Measurements from ENCODE around the gene RHOJ. TPM values are rescaled to one million over a fixed set of nuclear protein-coding genes. Genes with fewer than 3 reads are reported as not detected.

The RHOJ gene
- total and polyA plus RNA-seq, 2 donors (not counting 3 experiments of a cell fraction or from before 2014, with no cell fraction given) = 191 to 486 TPM

DNA sequence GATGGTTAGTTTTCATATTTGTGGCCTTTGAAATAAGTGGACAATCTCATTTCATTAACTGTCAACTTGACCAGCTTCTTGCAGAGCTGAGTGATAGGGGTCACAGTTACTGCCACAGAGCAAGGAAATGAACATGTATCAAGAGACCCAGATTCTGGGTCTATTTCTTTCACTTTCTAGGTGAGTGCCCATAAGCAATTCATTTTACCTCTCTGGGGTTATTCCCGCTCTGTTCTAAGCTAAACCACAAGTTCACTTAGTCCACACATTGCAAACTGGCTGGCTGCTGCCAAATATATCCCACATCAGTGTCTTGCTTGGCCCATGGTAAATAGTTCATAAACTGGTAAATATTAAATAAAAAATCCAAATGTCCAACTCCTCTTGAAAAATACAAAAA is 84.6 kb downstream of the RHOJ start:
- intact Hi-C loops (cut with micrococcal nuclease) (no loop called here), dilution Hi-C loops (cut with MboI; ENCODE audit: extremely low pct_ligation_motif_present, low sequenced_read_pairs) (no loop called here)
- no TSS peak for BruUV-seq (replicated peaks)
- no peak overlapping the region for H3K4me3 ChIP-seq (replicated peaks in 1 of 3; ENCODE audit: insufficient read depth in 1 of 3, low read depth in 1 of 3, low read length in 3 of 3)
- DNase-seq (ENCODE audit: low read depth, low spot score) = no peak
- H3K4me2 ChIP-seq (ENCODE audit: insufficient read depth, low read length) = no peak overlapping the region
- FAIRE-seq = no peak
- H3K4me1 ChIP-seq (ENCODE audit: control insufficient read depth, extremely low read depth, insufficient read depth, low read length) = no peaks in the 10 kb centered on the region
- no peak overlapping the region for H3K9ac ChIP-seq (replicated peaks; ENCODE audit: extremely low read depth, insufficient read depth, low read length)
- no peaks in the 10 kb centered on the region for H4K20me1 ChIP-seq (replicated peaks; ENCODE audit: control insufficient read depth, extremely low read depth, insufficient read depth, low read length)
- H3K27ac ChIP-seq (ENCODE audit: insufficient read depth, low read depth, low read length) = no peak overlapping the region
- TF ChIP-seq POLR2A (IDR thresholded peaks at IDR 0.05; ENCODE audit: low read depth, low read length) = no peak
- TF ChIP-seq, protein P1, sequence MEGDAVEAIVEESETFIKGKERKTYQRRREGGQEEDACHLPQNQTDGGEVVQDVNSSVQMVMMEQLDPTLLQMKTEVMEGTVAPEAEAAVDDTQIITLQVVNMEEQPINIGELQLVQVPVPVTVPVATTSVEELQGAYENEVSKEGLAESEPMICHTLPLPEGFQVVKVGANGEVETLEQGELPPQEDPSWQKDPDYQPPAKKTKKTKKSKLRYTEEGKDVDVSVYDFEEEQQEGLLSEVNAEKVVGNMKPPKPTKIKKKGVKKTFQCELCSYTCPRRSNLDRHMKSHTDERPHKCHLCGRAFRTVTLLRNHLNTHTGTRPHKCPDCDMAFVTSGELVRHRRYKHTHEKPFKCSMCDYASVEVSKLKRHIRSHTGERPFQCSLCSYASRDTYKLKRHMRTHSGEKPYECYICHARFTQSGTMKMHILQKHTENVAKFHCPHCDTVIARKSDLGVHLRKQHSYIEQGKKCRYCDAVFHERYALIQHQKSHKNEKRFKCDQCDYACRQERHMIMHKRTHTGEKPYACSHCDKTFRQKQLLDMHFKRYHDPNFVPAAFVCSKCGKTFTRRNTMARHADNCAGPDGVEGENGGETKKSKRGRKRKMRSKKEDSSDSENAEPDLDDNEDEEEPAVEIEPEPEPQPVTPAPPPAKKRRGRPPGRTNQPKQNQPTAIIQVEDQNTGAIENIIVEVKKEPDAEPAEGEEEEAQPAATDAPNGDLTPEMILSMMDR (IDR thresholded peaks at IDR 0.05; ENCODE audit: extremely low read depth in 1 of 2, insufficient read depth in 1 of 2, low read depth in 1 of 2, low read length in 2 of 2) = no peak
- TF ChIP-seq MYC (IDR thresholded peaks at IDR 0.05; ENCODE audit: low read depth, low read length) = no peak
- no peak for TF ChIP-seq FOS (IDR thresholded peaks at IDR 0.05; ENCODE audit: borderline replicate concordance, insufficient read depth, low read length)
- no peak for TF ChIP-seq POLR2AphosphoS5 (IDR thresholded peaks at IDR 0.05; ENCODE audit: insufficient read depth, low read depth, low read length)
- TF ChIP-seq GATA2 (IDR thresholded peaks at IDR 0.05; ENCODE audit: insufficient read depth, insufficient read length, low read depth, low read length) = no peak
- H3K79me2 ChIP-seq (ENCODE audit: control insufficient read depth, insufficient read depth, low read length) = no peaks in the 10 kb centered on the region
- ChIA-PET POLR2A (no interaction called here), CTCF (interaction anchor here (0.8 to 1.0 kb wide), 2 partner anchors 21 to 114 kb away, joined by 3 to 4 read pairs; no protein-coding TSS in a partner anchor)
- H3K9me3 ChIP-seq (replicated peaks; ENCODE audit: control insufficient read depth, insufficient read depth, low read length) = no peaks in the 10 kb centered on the region
- H2AFZ ChIP-seq (ENCODE audit: low read depth, low read length) = no peak overlapping the region
- no peaks in the 10 kb centered on the region for H3K27me3 ChIP-seq (ENCODE audit: control insufficient read depth in 2 of 2, insufficient read depth in 2 of 2, low read length in 2 of 2)
- peaks cover 50 to 58% of the 10 kb centered on the region in 2 experiments for H3K36me3 ChIP-seq (ENCODE audit: control insufficient read depth in 2 of 2, extremely low read depth in 1 of 2, insufficient read depth in 2 of 2, low read length in 2 of 2)
- no peaks in the 10 kb centered on the region for H3K9me1 ChIP-seq (replicated peaks; ENCODE audit: control insufficient read depth, extremely low read depth, insufficient read depth, low read length)

All from endothelial cell of umbilical vein (primary cell).